ENCODE data around the gene SLC6A6. TPM values are rescaled to one million over a fixed set of nuclear protein-coding genes. Genes with fewer than 3 reads are reported as not detected.
"Not testable (repeated sequence)": the region's sequence is repeated elsewhere in the genome, so short reads cannot be mapped to it uniquely, and the experiment has no call there.

Gene SLC6A6
- total RNA-seq, 4 donors from 2014 or later = 34.4 to 166 (median 55.2) TPM

GRCh38 chr3:14434126-14434497, 31.7 kb downstream of the SLC6A6 start:
- 41 to 43% methylated on average over 4 of the region's 4 CpGs for WGBS, 2 donors
- intact Hi-C loops (cut with DNase I; ENCODE audit: low total_unique reads) = no loop called here

GRCh38 chr3:14434498-14435151, 32.2 kb downstream of the SLC6A6 start:
- 34 to 44% methylated on average over 9 to 12 of the region's 12 CpGs for WGBS, 2 donors
- TF ChIP-seq CTCF (IDR thresholded peaks at IDR 0.05) (no peak), POLR2A (IDR thresholded peaks at IDR 0.05) (no peak)
- H3K4me3 ChIP-seq (ENCODE audit: low read depth, poor library complexity, severe bottlenecking) = no peak overlapping the region
- intact Hi-C loops (cut with DNase I; ENCODE audit: low total_unique reads) = no loop called here
- DNase-seq (ENCODE audit: low spot score in 2 of 2) = no peak

More at GRCh38 chr3:14434126-14434497, 31.7 kb downstream of the SLC6A6 start:
- TF ChIP-seq CTCF (IDR thresholded peaks at IDR 0.05) (no peak), POLR2A (IDR thresholded peaks at IDR 0.05) (no peak)
- no peak overlapping the region for H3K4me3 ChIP-seq (ENCODE audit: low read depth, poor library complexity, severe bottlenecking)
- DNase-seq (ENCODE audit: low spot score in 2 of 2) = no peak

GRCh38 chr3:14435175-14436014, 33.0 kb downstream of the SLC6A6 start:
- intact Hi-C loops (cut with DNase I; ENCODE audit: low total_unique reads) = no loop called here
- 62% methylated on average over 18 of the region's 18 CpGs for WGBS, 2 donors
- no peak for TF ChIP-seq CTCF (IDR thresholded peaks at IDR 0.05)
- no peak for TF ChIP-seq POLR2A (IDR thresholded peaks at IDR 0.05)
- H3K4me3 ChIP-seq (ENCODE audit: low read depth, poor library complexity, severe bottlenecking) = no peak overlapping the region
- no peak for DNase-seq (ENCODE audit: low spot score in 2 of 2)

- no peak for TF ChIP-seq POLR2A (IDR thresholded peaks at IDR 0.05)
- no peak for TF ChIP-seq CTCF (IDR thresholded peaks at IDR 0.05)
- no peak overlapping the region for H3K4me3 ChIP-seq (ENCODE audit: low read depth, poor library complexity, severe bottlenecking)
- intact Hi-C loops (cut with DNase I; ENCODE audit: low total_unique reads) = no loop called here
- no peak for DNase-seq (ENCODE audit: low spot score in 2 of 2)
Measured at GRCh38 chr3:14436954-14437281, 34.5 kb downstream of the SLC6A6 start.

GRCh38 chr3:14437705-14438104, 35.3 kb downstream of the SLC6A6 start:
- DNase-seq (ENCODE audit: low spot score in 2 of 2); H3K4me3 ChIP-seq (ENCODE audit: low read depth, poor library complexity, severe bottlenecking); intact Hi-C loops (cut with DNase I; ENCODE audit: low total_unique reads): not testable (repeated sequence)
- WGBS, 2 donors = 88 to 90% methylated on average over 8 of the region's 8 CpGs

GRCh38 chr3:14438262-14438661, 35.9 kb downstream of the SLC6A6 start:
- H3K4me3 ChIP-seq (ENCODE audit: low read depth, poor library complexity, severe bottlenecking) = no peak overlapping the region
- no peak for TF ChIP-seq CTCF (IDR thresholded peaks at IDR 0.05)
- no peak for TF ChIP-seq POLR2A (IDR thresholded peaks at IDR 0.05)
- no peak for DNase-seq (ENCODE audit: low spot score in 2 of 2)
- WGBS, 2 donors = 91 to 98% methylated on average over 3 of the region's 3 CpGs
- intact Hi-C loops (cut with DNase I; ENCODE audit: low total_unique reads) = no loop called here

Measured in lower leg skin (tissue), 4 donors.